Left ventricle myocardium inferior (tissue), 1 donor: ENCODE measurements around the gene SPARC. TPM values are rescaled to one million over a fixed set of nuclear protein-coding genes. Genes with fewer than 3 reads are reported as not detected.

Experiments used
- DNase-seq: peaks from one replicate; pipeline ENCODE4 v3.0.0-alpha.2; 2020
- H3K27ac ChIP-seq: fragments of 200-600 bp; replicated peaks from 2 replicates; pipeline ENCODE4 v1.8.0; 2021
- H3K27me3 ChIP-seq: fragments of 200-600 bp; 2 replicates; pipeline ENCODE4 v1.8.0; 2021; ENCODE audit warnings: low read depth
- H3K36me3 ChIP-seq: fragments of 200-600 bp; 2 replicates; pipeline ENCODE4 v1.8.0; 2021
- H3K4me1 ChIP-seq: fragments of 200-600 bp; 2 replicates; pipeline ENCODE4 v1.8.0; 2021
- H3K4me3 ChIP-seq: fragments of 200-600 bp; 2 replicates; pipeline ENCODE4 v1.8.0; 2021; ENCODE audit warnings: mild to moderate bottlenecking, moderate library complexity
- H3K9me3 ChIP-seq: fragments of 200-600 bp; replicated peaks from 2 replicates; pipeline ENCODE4 v1.8.0; 2021
- CTCF ChIP-seq: fragments of 200-600 bp; IDR thresholded peaks from 2 replicates; pipeline ENCODE4 v1.8.0; 2021; ENCODE audit warnings: antibody characterized with exemption, mild to moderate bottlenecking, borderline replicate concordance
- intact Hi-C: fragments of 100-400 bp; cut with micrococcal nuclease; formaldehyde crosslinking; loops from one replicate; pipeline ENCODE4 v1.11.0; 2022
- total RNA-seq: library from RNA; stranded (reverse); fragmentation: NEBNext Ultra II Directional; extraction: Animal tissue kit (Norgen Biotek cat#: 25700); gene quantifications from one replicate; pipeline ENCODE4 v1.2.1, GENCODE V29; 2021
- donor health status: DM: no; HTN: yes; CAD: no; lungs with severe emphysema.

The SPARC gene
- total RNA-seq, 1 donor from 2014 or later: 477 TPM

- peak overlapping the region; percentile 93 for H3K27ac ChIP-seq
- TF ChIP-seq CTCF: no peak
- peaks cover 76% of the 10 kb centered on the region for H3K36me3 ChIP-seq
- no peaks in the 10 kb centered on the region for H3K27me3 ChIP-seq
- peak overlapping the region; percentile 43 for H3K4me3 ChIP-seq
- intact Hi-C loops: loop anchor here (5.0 kb wide), 1 partner anchor 77 kb away; no protein-coding TSS in a partner anchor
- H3K4me1 ChIP-seq: peaks cover 91% of the 10 kb centered on the region
- peak; percentile 51 for DNase-seq
- no peaks in the 10 kb centered on the region for H3K9me3 ChIP-seq
Observed at GRCh38 chr5:151664694-151665585, 21.8 kb downstream of the SPARC start.

- H3K4me3 ChIP-seq: peak overlapping the region; percentile 43
Observed at GRCh38 chr5:151663617-151664293, 23.0 kb downstream of the SPARC start.

GRCh38 chr5:151662805-151663204 lies 23.9 kb downstream of the SPARC start:
- H3K4me3 ChIP-seq: peak overlapping the region; percentile 43
- no peaks in the 10 kb centered on the region for H3K9me3 ChIP-seq
- intact Hi-C loops: loop anchor here (5.0 kb wide), 1 partner anchor 79 kb away; no protein-coding TSS in a partner anchor
- DNase-seq: no peak
- no peak for TF ChIP-seq CTCF
- H3K4me1 ChIP-seq: peaks cover 85% of the 10 kb centered on the region
- no peaks in the 10 kb centered on the region for H3K27me3 ChIP-seq
- H3K27ac ChIP-seq: peak overlapping the region; percentile 93
- peaks cover 55% of the 10 kb centered on the region for H3K36me3 ChIP-seq

More at GRCh38 chr5:151663617-151664293, 23.0 kb downstream of the SPARC start:
- Histone ChIP-seq H3K27me3 (no peaks in the 10 kb centered on the region), H3K9me3 (no peaks in the 10 kb centered on the region), H3K27ac (peak overlapping the region; percentile 93), H3K36me3 (peaks cover 64% of the 10 kb centered on the region), H3K4me1 (peaks cover 89% of the 10 kb centered on the region)
- no peak for TF ChIP-seq CTCF
- intact Hi-C loops: loop anchor here (5.0 kb wide), 1 partner anchor 79 kb away; no protein-coding TSS in a partner anchor
- peak; percentile 56 for DNase-seq

- intact Hi-C loops: loop anchor here (5.0 kb wide), 1 partner anchor 80 kb away; no protein-coding TSS in a partner anchor
Observed at GRCh38 chr5:151661968-151662732, 24.6 kb downstream of the SPARC start.

More at GRCh38 chr5:151661968-151662732, 24.6 kb downstream of the SPARC start:
- Histone ChIP-seq H3K4me1 (peaks cover 78% of the 10 kb centered on the region), H3K36me3 (peaks cover 48% of the 10 kb centered on the region), H3K27me3 (no peaks in the 10 kb centered on the region), H3K9me3 (no peaks in the 10 kb centered on the region), H3K27ac (peak overlapping the region; percentile 93), H3K4me3 (no peak overlapping the region)
- no peak for TF ChIP-seq CTCF
- no peak for DNase-seq
